Activated T-helper 1 cell treated with anti-CD3 and anti-CD28 coated beads, Interleukin-2, amount 50 U/mL, for 16 hours (primary cell): ENCODE data around the gene KRTAP9-4.
"Not testable (repeated sequence)": the region's sequence is repeated elsewhere in the genome, so short reads cannot be mapped to it uniquely, and the experiment has no call there.

Experiments
- DNase-seq, 2 donors: peaks; one replicate each; pipeline ENCODE4 v3.0.0-alpha.2; 2020; ENCODE audit warnings: low read depth in 1 of 2, low spot score in 1 of 2

The KRTAP9-4 gene

GRCh38 chr17:41264599-41264998 is 15.1 kb downstream of the KRTAP9-4 start:
- no peak for DNase-seq

- DNase-seq, result no peak
Observed at GRCh38 chr17:41265078-41265477, 15.6 kb downstream of the KRTAP9-4 start, which contains the start of gene KRTAP9-6. TSS of gene KRTAP9-6 (plus strand) at chr17:41265378. CDS start at chr17:41265378, 0 bp downstream.

- DNase-seq, result no peak
Observed at GRCh38 chr17:41267711-41268110, 18.2 kb downstream of the KRTAP9-4 start.

GRCh38 chr17:41271323-41271722 is 21.8 kb downstream of the KRTAP9-4 start:
- DNase-seq, result not testable (repeated sequence)

- DNase-seq, result no peak
Observed at GRCh38 chr17:41271858-41272257, 22.4 kb downstream of the KRTAP9-4 start.

GRCh38 chr17:41275648-41276190 is 26.2 kb downstream of the KRTAP9-4 start, which contains the start of gene KRTAP9-7:
TSS of gene KRTAP9-7 (plus strand) at chr17:41275698. CDS start at chr17:41275698, 0 bp downstream.
- DNase-seq, result not testable (repeated sequence)

GRCh38 chr17:41278176-41278955 is 28.9 kb downstream of the KRTAP9-4 start:
- no peak for DNase-seq

GRCh38 chr17:41284043-41284442 is 34.6 kb downstream of the KRTAP9-4 start:
- DNase-seq, result no peak

- no peak for DNase-seq
Observed at GRCh38 chr17:41284546-41284945, 35.1 kb downstream of the KRTAP9-4 start.

GRCh38 chr17:41287050-41287449 is 37.6 kb downstream of the KRTAP9-4 start:
- DNase-seq, result no peak

GRCh38 chr17:41294016-41294415 is 44.5 kb downstream of the KRTAP9-4 start:
- no peak for DNase-seq

- no peak for DNase-seq
Observed at GRCh38 chr17:41296846-41297245, 47.4 kb downstream of the KRTAP9-4 start.

- no peak for DNase-seq
Observed at GRCh38 chr17:41298458-41299135, 49.1 kb downstream of the KRTAP9-4 start.
